H1 (cell line): ENCODE results near the gene EIPR1. TPM values are rescaled to one million over a fixed set of nuclear protein-coding genes. Genes with fewer than 3 reads are reported as not detected.

ENCODE experiments used
- CTCF ChIA-PET: fragments of 300-600 bp; sonication (Branson Sonifier 250); formaldehyde crosslinking; loops from one replicate; lab custom pipeline; 2021; ENCODE audit not compliant: partially characterized antibody; lab: Charles Lee
- POLR2A ChIA-PET: fragments of 300-600 bp; sonication (Branson Sonifier 250); formaldehyde crosslinking; loops from one replicate; lab custom pipeline; 2021; ENCODE audit warnings: inconsistent platforms; ENCODE audit not compliant: partially characterized antibody; lab: Charles Lee
- DNase-seq, 2 experiments: peaks; one replicate each; pipeline versions ENCODE4 v3.0.0 to v3.0.0-alpha.2; 2010 to 2022; ENCODE audit warnings: low spot score in 2 of 2, low read depth in 1 of 2, mixed read lengths in 1 of 2
- FAIRE-seq: peaks from 2 replicates; lab custom pipeline; 2011; peaks lifted over from hg19 to GRCh38; lab: Jason Lieb, UNC
- H2AFZ ChIP-seq: 2 replicates; pipeline ENCODE4 v1.8.1; 2012; ENCODE audit warnings: low read length, inconsistent platforms
- H2AK5ac ChIP-seq: 2 replicates; pipeline ENCODE4 v1.6.1; 2013; ENCODE audit warnings: low read depth, low read length
- H2BK120ac ChIP-seq: replicated peaks from 2 replicates; pipeline ENCODE3; 2013; ENCODE audit warnings: low read depth, low read length, inconsistent platforms
- H2BK12ac ChIP-seq: 2 replicates; pipeline ENCODE4 v1.6.1; 2013; ENCODE audit warnings: low read depth, low read length
- H2BK15ac ChIP-seq: 2 replicates; pipeline ENCODE4 v1.6.1; 2013; ENCODE audit warnings: low read length
- H2BK20ac ChIP-seq: 2 replicates; pipeline ENCODE4 v1.6.1; 2013; ENCODE audit warnings: low read length
- H2BK5ac ChIP-seq: 2 replicates; pipeline ENCODE4 v1.6.1; 2013; ENCODE audit warnings: low read depth, low read length
- H3K14ac ChIP-seq: 2 replicates; pipeline ENCODE4 v1.6.1; 2013; ENCODE audit warnings: inconsistent platforms; ENCODE audit not compliant: insufficient read length
- H3K18ac ChIP-seq: 2 replicates; pipeline ENCODE4 v1.6.1; 2013; ENCODE audit warnings: low read length; ENCODE audit errors: extremely low read depth
- H3K23ac ChIP-seq: 2 replicates; pipeline ENCODE4 v1.6.1; 2013; ENCODE audit warnings: inconsistent platforms; ENCODE audit not compliant: insufficient read length
- H3K23me2 ChIP-seq: 2 replicates; pipeline ENCODE4 v1.6.1; 2013; ENCODE audit warnings: low read depth, low read length
- H3K27ac ChIP-seq: 2 replicates; pipeline ENCODE4 v1.6.1; 2011; ENCODE audit warnings: low read depth, low read length, inconsistent platforms
- H3K27me3 ChIP-seq, 4 experiments: replicated peaks in 1 of 4; 1 replicate in 1 of 4; 2 replicates in 3 of 4; pipeline versions ENCODE4 v1.6.1 to v1.8.1; 2011 to 2013; ENCODE audit warnings: low read length in 3 of 4, mild to moderate bottlenecking in 3 of 4, inconsistent platforms in 2 of 4, mixed read lengths in 2 of 4, moderate library complexity in 1 of 4; ENCODE audit not compliant: control insufficient read depth in 3 of 4, insufficient read depth in 3 of 4; ENCODE audit errors: extremely low read depth in 1 of 4
- H3K36me3 ChIP-seq, 4 experiments: 2 replicates each; pipeline versions ENCODE4 v1.6.1 to v1.8.1; 2011 to 2013; ENCODE audit warnings: mild to moderate bottlenecking in 4 of 4, low read length in 3 of 4, moderate library complexity in 2 of 4, control low read depth in 1 of 4, inconsistent platforms in 1 of 4; ENCODE audit not compliant: insufficient read depth in 4 of 4, control insufficient read depth in 2 of 4
- H3K4ac ChIP-seq: replicated peaks from 2 replicates; pipeline ENCODE3; 2013; ENCODE audit warnings: low read length, low read depth, mixed read lengths, inconsistent platforms; ENCODE audit not compliant: insufficient read length
- H3K4me1 ChIP-seq, 4 experiments: replicated peaks in 1 of 4; 1 replicate in 1 of 4; 2 replicates in 3 of 4; pipeline versions ENCODE4 v1.6.1 to v1.8.1; 2011 to 2013; ENCODE audit warnings: low read length in 3 of 4, inconsistent platforms in 2 of 4, mixed read lengths in 1 of 4; ENCODE audit not compliant: insufficient read depth in 4 of 4, control insufficient read depth in 3 of 4
- H3K4me2 ChIP-seq, 2 experiments: 2 replicates each; pipeline versions ENCODE4 v1.6.1 to v1.8.1; 2011 to 2013; ENCODE audit warnings: low read depth in 2 of 2, low read length in 2 of 2, control low read depth in 1 of 2, inconsistent platforms in 1 of 2, mild to moderate bottlenecking in 1 of 2; ENCODE audit not compliant: insufficient read depth in 1 of 2
- H3K4me3 ChIP-seq, 4 experiments: fragments of 200-600, 300-600 bp in 1 of 4; sonication (generic), shearing (Covaris generic), sonication (Bioruptor Twin) in 1 of 4; 2 replicates each; pipeline versions ENCODE4 v1.5.1 to v1.8.1; 2011 to 2016; ENCODE audit warnings: low read length in 4 of 4, low read depth in 3 of 4, control low read depth in 2 of 4, inconsistent platforms in 2 of 4, mild to moderate bottlenecking in 2 of 4, mixed read lengths in 1 of 4, moderate library complexity in 1 of 4; ENCODE audit not compliant: insufficient read depth in 2 of 4; ENCODE audit errors: extremely low read depth in 1 of 4
- H3K56ac ChIP-seq: replicated peaks from 2 replicates; pipeline ENCODE3; 2013; ENCODE audit warnings: low read depth, mild to moderate bottlenecking, mixed read lengths, low read length, inconsistent platforms; ENCODE audit not compliant: insufficient read length
- H3K79me1 ChIP-seq: 2 replicates; pipeline ENCODE4 v1.6.1; 2013; ENCODE audit warnings: low read depth, low read length, control low read depth
- H3K79me2 ChIP-seq, 2 experiments: 2 replicates each; pipeline versions ENCODE4 v1.6.1 to v1.8.1; 2012 to 2013; ENCODE audit warnings: low read length in 2 of 2, mild to moderate bottlenecking in 2 of 2, inconsistent platforms in 1 of 2; ENCODE audit not compliant: insufficient read depth in 2 of 2, control insufficient read depth in 1 of 2
- H3K9ac ChIP-seq, 4 experiments: replicated peaks in 1 of 4; 1 replicate in 1 of 4; 2 replicates in 3 of 4; pipeline versions ENCODE4 v1.6.1 to v1.8.1; 2011 to 2013; ENCODE audit warnings: low read depth in 3 of 4, low read length in 3 of 4, control low read depth in 2 of 4, mild to moderate bottlenecking in 2 of 4, moderate library complexity in 2 of 4, inconsistent platforms in 1 of 4; ENCODE audit errors: extremely low read depth in 1 of 4
- H3K9me3 ChIP-seq, 2 experiments: 2 replicates each; pipeline versions ENCODE4 v1.6.1 to v1.8.1; 2012 to 2013; ENCODE audit warnings: mild to moderate bottlenecking in 2 of 2, moderate library complexity in 2 of 2, control low read depth in 1 of 2, inconsistent platforms in 1 of 2, low read depth in 1 of 2, low read length in 1 of 2, mixed read lengths in 1 of 2; ENCODE audit not compliant: insufficient read depth in 2 of 2
- H4K20me1 ChIP-seq, 2 experiments: replicated peaks in 1 of 2; 2 replicates each; pipeline versions ENCODE3 to v1.8.1; 2011 to 2013; ENCODE audit warnings: inconsistent platforms in 2 of 2, low read length in 2 of 2, mild to moderate bottlenecking in 1 of 2; ENCODE audit not compliant: insufficient read depth in 2 of 2, control insufficient read depth in 1 of 2
- H4K5ac ChIP-seq: 2 replicates; pipeline ENCODE4 v1.6.1; 2013; ENCODE audit warnings: low read length, low read depth, mixed read lengths, inconsistent platforms; ENCODE audit not compliant: insufficient read length
- H4K8ac ChIP-seq: 2 replicates; pipeline ENCODE4 v1.8.0; 2013; ENCODE audit warnings: mild to moderate bottlenecking, moderate library complexity, low read length, inconsistent platforms; ENCODE audit not compliant: insufficient read depth; ENCODE audit errors: extremely low read depth
- H4K91ac ChIP-seq: replicated peaks from 2 replicates; pipeline ENCODE3; 2013; ENCODE audit warnings: low read length, mixed read lengths, inconsistent platforms; ENCODE audit not compliant: insufficient read length
- JUND ChIP-seq: IDR thresholded peaks from 2 replicates; pipeline ENCODE4 v1.6.1; 2011; ENCODE audit warnings: mild to moderate bottlenecking, improper control_type of control experiment, low read length
- KDM5A ChIP-seq: fragments of 200-600 bp; IDR thresholded peaks from 2 replicates; pipeline ENCODE4 v1.7.1; 2012; ENCODE audit warnings: mild to moderate bottlenecking, low read length, inconsistent platforms, mixed read lengths
- POLR2AphosphoS5 ChIP-seq: IDR thresholded peaks from 2 replicates; pipeline ENCODE4 v1.6.1; 2011; ENCODE audit warnings: low read depth, low read length
- RAD21 ChIP-seq, 2 experiments: IDR thresholded peaks in 1 of 2; conservative IDR thresholded peaks in 1 of 2; 2 replicates each; pipeline ENCODE4 v1.6.1; 2011; ENCODE audit warnings: low read depth in 2 of 2, low read length in 2 of 2, improper control_type of control experiment in 1 of 2, inconsistent platforms in 1 of 2, mild to moderate bottlenecking in 1 of 2, moderate library complexity in 1 of 2
- SP4 ChIP-seq: IDR thresholded peaks from 2 replicates; pipeline ENCODE4 v1.6.1; 2012; ENCODE audit warnings: low read length, inconsistent platforms
- YY1 ChIP-seq: IDR thresholded peaks from 2 replicates; pipeline ENCODE4 v1.6.1; 2011; ENCODE audit warnings: low read depth, mild to moderate bottlenecking, low read length
- WGBS, 2 experiments: shearing (Covaris generic) in 1 of 2; methylation state at CpG; one replicate each; pipeline versions ENCODE4 v1.1.6 to v1.1.7; 2013 to 2015; ENCODE audit warnings: low lambda C conversion rate in 2 of 2, mixed read lengths in 2 of 2, inconsistent platforms in 1 of 2, low coverage in 1 of 2, missing lambda C conversion rate in 1 of 2; ENCODE audit not compliant: insufficient replicate concordance in 2 of 2, insufficient coverage in 1 of 2, insufficient read length in 1 of 2; ENCODE audit errors: extremely low coverage in 1 of 2, missing lambda C conversion rate in 1 of 2; 5-methylcytosine and 5-hydroxymethylcytosine counted together
- polyA plus RNA-seq, 7 experiments: library from polyadenylated mRNA; depleted of rRNA in 3 of 7; stranded (reverse) in 5 of 7; unstranded in 2 of 7; fragments of >200 nt in 5 of 7; fragments of 200-250 nt in 2 of 7; gene quantifications; 1 replicate in 5 of 7; 2 replicates in 1 of 7; 4 replicates in 1 of 7; pipeline versions ENCODE4 v1.2.1 to v1.2.3, GENCODE V29; 2011 to 2013; ENCODE audit warnings: missing spikeins in 2 of 7, mixed read lengths in 2 of 7
- total RNA-seq: library from RNA; stranded (reverse); fragmentation: NEBNext Ultra II Directional; extraction: Animal tissue kit (Norgen Biotek cat#: 25700); gene quantifications from 2 replicates; pipeline ENCODE4 v1.2.1, GENCODE V29; 2021

EIPR1 gene
- total and polyA plus RNA-seq, 2 of the 8 experiments (the other 6 are each of a cell fraction or from before 2014, with no cell fraction given), result 26.3 to 56.4 TPM

DNA sequence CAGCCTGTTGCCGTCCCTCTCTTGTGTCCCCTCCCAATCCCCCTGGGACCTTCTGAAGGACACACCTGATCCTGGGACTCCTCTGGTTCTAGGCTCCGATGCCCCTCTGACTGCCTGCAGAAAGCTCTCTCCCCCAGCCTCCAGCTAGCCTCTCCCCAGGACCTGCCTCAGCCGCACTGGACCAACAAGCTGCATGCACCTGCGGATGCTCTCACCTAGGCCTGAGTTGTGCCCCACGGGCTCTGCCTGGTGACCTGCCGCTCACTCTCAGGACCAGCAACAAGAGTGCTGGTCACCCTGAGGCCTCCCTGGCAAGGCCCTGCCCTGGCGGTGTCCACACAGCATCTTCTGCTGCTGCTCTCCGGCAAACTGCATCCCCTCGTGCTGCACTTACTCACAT, 63.0 kb downstream of the EIPR1 start:
- ChIA-PET POLR2A (no interaction called here), CTCF (interaction anchor here (2.2 kb wide), 1 partner anchor 12 kb away, joined by 7 read pairs; no protein-coding TSS in a partner anchor)
- no peak overlapping the region for H3K4ac ChIP-seq
- no peak overlapping the region for H3K4me2 ChIP-seq
- H3K23me2 ChIP-seq, result peaks cover 2% of the 10 kb centered on the region; the same call in 1 of the 2 replicates
- FAIRE-seq, result no peak
- WGBS, 2 experiments, result 95% methylated on average over 6 of the region's 9 CpGs; no CpG with 5 or more reads in 1 of the 2 experiments
- no peak overlapping the region for H4K91ac ChIP-seq
- no peak overlapping the region for H3K4me3 ChIP-seq
- no peak overlapping the region for H3K56ac ChIP-seq
- no peak overlapping the region for H4K8ac ChIP-seq
- H2BK20ac ChIP-seq, result no peak overlapping the region
- H3K18ac ChIP-seq, result no peak overlapping the region
- H2BK15ac ChIP-seq, result no peak overlapping the region
- H2AK5ac ChIP-seq, result no peak overlapping the region
- H3K36me3 ChIP-seq, result no peaks in the 10 kb centered on the region
- DNase-seq, result no peak
- peaks cover 6% of the 10 kb centered on the region; the same call in 1 of the 2 replicates for H3K79me1 ChIP-seq
- no peak overlapping the region for H3K23ac ChIP-seq
- no peak overlapping the region for H2BK5ac ChIP-seq
- peaks cover 0 to 12% of the 10 kb centered on the region in 2 experiments for H4K20me1 ChIP-seq
- no peaks in the 10 kb centered on the region for H3K4me1 ChIP-seq
- no peak for TF ChIP-seq SP4
- no peak for TF ChIP-seq JUND
- no peak for TF ChIP-seq RAD21 (IDR thresholded peaks at IDR 0.05 in 1 of 2, conservative IDR thresholded peaks at IDR 0.05 in 1 of 2; ENCODE audit: low read depth in 2 of 2, low read length in 2 of 2)
- no peak for TF ChIP-seq KDM5A
- no peak for TF ChIP-seq POLR2AphosphoS5
- TF ChIP-seq YY1, result no peak
- no peak overlapping the region for H2BK12ac ChIP-seq
- H3K79me2 ChIP-seq, result peaks cover 0 to 9% of the 10 kb centered on the region in 2 experiments; a peak in 3 of 4 replicates
- no peaks in the 10 kb centered on the region; a peak in 1 of 4 replicates for H3K9me3 ChIP-seq
- no peak overlapping the region for H3K14ac ChIP-seq
- H3K9ac ChIP-seq, result no peak overlapping the region
- no peak overlapping the region for H4K5ac ChIP-seq
- H2BK120ac ChIP-seq, result no peak overlapping the region
- no peaks in the 10 kb centered on the region for H3K27me3 ChIP-seq
- H2AFZ ChIP-seq, result no peak overlapping the region
- no peak overlapping the region for H3K27ac ChIP-seq
